Activated T-helper 17 cell treated with anti-CD3 and anti-CD28 coated beads, Interleukin-2, amount 50 U/mL, for 72 hours (primary cell): ENCODE data around the gene NFE2L1. TPM values are rescaled to one million over a fixed set of nuclear protein-coding genes. Genes with fewer than 3 reads are reported as not detected.

Experiments
- ATAC-seq: fragments of 150-1000 bp; cut with Tn5 transposase; replicated peaks from 2 replicates; pipeline ENCODE4 v1.10.0; 2021; ENCODE audit warnings: mild to moderate bottlenecking, moderate library complexity
- H3K27ac Mint-ChIP-seq: one replicate; pipeline ENCODE4 v1.8.0; 2022; ENCODE audit warnings: mixed read lengths
- H3K27me3 Mint-ChIP-seq: one replicate; pipeline ENCODE4 v1.8.0; 2022; ENCODE audit warnings: mixed read lengths
- H3K36me3 Mint-ChIP-seq: one replicate; pipeline ENCODE4 v1.8.0; 2022; ENCODE audit warnings: low read depth, mild to moderate bottlenecking, mixed read lengths
- H3K4me1 Mint-ChIP-seq: one replicate; pipeline ENCODE4 v1.8.0; 2022; ENCODE audit warnings: mixed read lengths
- H3K4me3 Mint-ChIP-seq: one replicate; pipeline ENCODE4 v1.8.0; 2022; ENCODE audit warnings: mild to moderate bottlenecking, mixed read lengths
- H3K9me3 Mint-ChIP-seq: one replicate; pipeline ENCODE4 v1.8.0; 2022; ENCODE audit warnings: mixed read lengths
- total RNA-seq, 2 donors: library from RNA; stranded (reverse); gene quantifications; one replicate each; pipeline ENCODE4 v1.2.3, GENCODE V29; 2022

The NFE2L1 gene
- total RNA-seq, 2 donors from 2014 or later = 77.7 to 91.8 TPM

- no peak for ATAC-seq
- H3K9me3 Mint-ChIP-seq = no peaks in the 10 kb centered on the region
- H3K27me3 Mint-ChIP-seq = no peaks in the 10 kb centered on the region
- H3K36me3 Mint-ChIP-seq = peaks cover 33% of the 10 kb centered on the region
- no peak overlapping the region for H3K4me3 Mint-ChIP-seq
- H3K4me1 Mint-ChIP-seq = peaks cover 8% of the 10 kb centered on the region
- no peak overlapping the region for H3K27ac Mint-ChIP-seq
These were observed 47.5 kb downstream of the NFE2L1 start for GRCh38 chr17:48095611-48096010.

- no peak for ATAC-seq
- no peaks in the 10 kb centered on the region for H3K9me3 Mint-ChIP-seq
- peak overlapping the region; percentile 92 for H3K27ac Mint-ChIP-seq
- H3K36me3 Mint-ChIP-seq = peaks cover 6% of the 10 kb centered on the region
- H3K4me3 Mint-ChIP-seq = peak overlapping the region; percentile 99
- H3K4me1 Mint-ChIP-seq = peaks cover 10% of the 10 kb centered on the region
- no peaks in the 10 kb centered on the region for H3K27me3 Mint-ChIP-seq
These were observed 52.0 kb downstream of the NFE2L1 start for GRCh38 chr17:48100160-48100559.

GRCh38 chr17:48100591-48101011, 52.4 kb downstream of the NFE2L1 start:
- Mint-ChIP-seq H3K9me3 (no peaks in the 10 kb centered on the region), H3K27me3 (no peaks in the 10 kb centered on the region), H3K27ac (peak overlapping the region; percentile 92), H3K4me1 (peaks cover 10% of the 10 kb centered on the region), H3K36me3 (peaks cover 2% of the 10 kb centered on the region), H3K4me3 (peak overlapping the region; percentile 99)
- ATAC-seq = peak; percentile 20

- Mint-ChIP-seq H3K27ac (peak within 1 kb of the TSS; percentile 92), H3K9me3 (no peaks in the 10 kb centered on the region), H3K27me3 (no peaks in the 10 kb centered on the region), H3K4me1 (peaks cover 10% of the 10 kb centered on the region), H3K36me3 (no peaks in the 10 kb centered on the region), H3K4me3 (peak within 1 kb of the TSS; percentile 99)
- peak; percentile 94 for ATAC-seq
These were observed 53.0 kb downstream of the NFE2L1 start, which contains the start of gene CBX1 for GRCh38 chr17:48101012-48101720. CBX1 (minus strand) TSS chr17:48101478; CDS start chr17:48077004, 24,474 bp downstream.

GRCh38 chr17:48102043-48102750, 54.0 kb downstream of the NFE2L1 start:
- no peaks in the 10 kb centered on the region for H3K27me3 Mint-ChIP-seq
- H3K4me1 Mint-ChIP-seq = peaks cover 10% of the 10 kb centered on the region
- H3K27ac Mint-ChIP-seq = peak overlapping the region; percentile 92
- no peaks in the 10 kb centered on the region for H3K9me3 Mint-ChIP-seq
- H3K4me3 Mint-ChIP-seq = peak overlapping the region; percentile 99
- H3K36me3 Mint-ChIP-seq = no peaks in the 10 kb centered on the region
- no peak for ATAC-seq

- peak overlapping the region; percentile 99 for H3K4me3 Mint-ChIP-seq
- ATAC-seq = no peak
- H3K27me3 Mint-ChIP-seq = no peaks in the 10 kb centered on the region
- H3K4me1 Mint-ChIP-seq = peaks cover 10% of the 10 kb centered on the region
- peaks cover 5% of the 10 kb centered on the region for H3K36me3 Mint-ChIP-seq
- no peak overlapping the region for H3K27ac Mint-ChIP-seq
- no peaks in the 10 kb centered on the region for H3K9me3 Mint-ChIP-seq
These were observed 54.9 kb downstream of the NFE2L1 start for GRCh38 chr17:48102798-48103715.

GRCh38 chr17:48104440-48104839, 56.3 kb downstream of the NFE2L1 start:
- no peak for ATAC-seq
- Mint-ChIP-seq H3K4me3 (no peak overlapping the region), H3K27ac (no peak overlapping the region), H3K27me3 (no peaks in the 10 kb centered on the region), H3K9me3 (no peaks in the 10 kb centered on the region), H3K4me1 (peaks cover 15% of the 10 kb centered on the region), H3K36me3 (peaks cover 6% of the 10 kb centered on the region)

GRCh38 chr17:48106802-48107136, 58.6 kb downstream of the NFE2L1 start:
- Mint-ChIP-seq H3K36me3 (peaks cover 14% of the 10 kb centered on the region), H3K4me3 (peak overlapping the region; percentile 97), H3K27ac (peak overlapping the region; percentile 97), H3K9me3 (no peaks in the 10 kb centered on the region), H3K27me3 (no peaks in the 10 kb centered on the region), H3K4me1 (peaks cover 21% of the 10 kb centered on the region)
- no peak for ATAC-seq

GRCh38 chr17:48107137-48108055, 59.2 kb downstream of the NFE2L1 start, which contains the start of gene SNX11:
SNX11 (plus strand) TSS chr17:48107766; CDS start chr17:48112044, 4,278 bp downstream.
- ATAC-seq = peak; percentile 92
- Mint-ChIP-seq H3K36me3 (peaks cover 21% of the 10 kb centered on the region), H3K9me3 (no peaks in the 10 kb centered on the region), H3K4me3 (peak within 1 kb of the TSS; percentile 97), H3K27ac (peak within 1 kb of the TSS; percentile 97), H3K4me1 (peaks cover 28% of the 10 kb centered on the region), H3K27me3 (no peaks in the 10 kb centered on the region)

GRCh38 chr17:48110761-48111160, 62.6 kb downstream of the NFE2L1 start:
- no peaks in the 10 kb centered on the region for H3K27me3 Mint-ChIP-seq
- peak overlapping the region; percentile 97 for H3K4me3 Mint-ChIP-seq
- peaks cover 36% of the 10 kb centered on the region for H3K4me1 Mint-ChIP-seq
- peaks cover 51% of the 10 kb centered on the region for H3K36me3 Mint-ChIP-seq
- no peaks in the 10 kb centered on the region for H3K9me3 Mint-ChIP-seq
- ATAC-seq = no peak
- peak overlapping the region; percentile 80 for H3K27ac Mint-ChIP-seq

Other genes with a start within 250 kb of the NFE2L1 start
- 10 to 100 TPM; 11.6 to 14.4 TPM for gene OSBPL7, start 226.6 kb upstream of the NFE2L1 start, total RNA-seq
- 10 to 100 TPM; 58.0 to 58.8 TPM for gene MRPL10, start 216.8 kb upstream of the NFE2L1 start, total RNA-seq
- under 1 TPM; 0.58 to 0.61 TPM for gene LRRC46, start 216.7 kb upstream of the NFE2L1 start, total RNA-seq
- gene SCRN2, start 207.1 kb upstream of the NFE2L1 start, total RNA-seq = 10 to 100 TPM; 21.2 to 21.8 TPM
- under 1 TPM in 1 of 2 donors, not detected in 1; 0.21 TPM for gene SP6, start 197.2 kb upstream of the NFE2L1 start, total RNA-seq
- gene SP2, start 152.1 kb upstream of the NFE2L1 start, total RNA-seq = 10 to 100 TPM; 23.7 to 24.2 TPM
- gene PNPO, start 106.8 kb upstream of the NFE2L1 start, total RNA-seq = 10 to 100 TPM; 18.0 to 33.7 TPM
- not detected for gene PRR15L, start 90.5 kb upstream of the NFE2L1 start, total RNA-seq
- 100 to 1,000 TPM; 139 to 216 TPM for gene CDK5RAP3, start 77.2 kb upstream of the NFE2L1 start, total RNA-seq
- 1 to 10 TPM; 1.3 to 2.0 TPM for gene COPZ2, start 10.6 kb upstream of the NFE2L1 start, total RNA-seq
- 10 to 100 TPM; 30.0 to 48.4 TPM for gene CBX1, start 53.1 kb downstream of the NFE2L1 start, total RNA-seq
- 10 to 100 TPM; 22.8 to 24.7 TPM for gene SNX11, start 59.4 kb downstream of the NFE2L1 start, total RNA-seq